ENCODE results near the gene CRACDL.

Gene CRACDL

GRCh38 chr2:98897746-98898145, 38.3 kb downstream of the CRACDL start:
- no peaks in the 10 kb centered on the region for H3K27me3 ChIP-seq (ENCODE audit: control insufficient read depth in 1 of 2, insufficient read depth in 2 of 2, low read length in 2 of 2)
- H3K27ac ChIP-seq (ENCODE audit: low read depth, low read length) = no peak overlapping the region
- H3K9me3 ChIP-seq (ENCODE audit: control insufficient read depth in 1 of 2, low read length in 2 of 2) = no peaks in the 10 kb centered on the region
- H3K9ac ChIP-seq (ENCODE audit: low read depth in 1 of 2, low read length in 2 of 2) = no peak overlapping the region
- no peaks in the 10 kb centered on the region for H3K36me3 ChIP-seq (ENCODE audit: control insufficient read depth in 1 of 2, insufficient read depth in 2 of 2, low read length in 2 of 2)
- H3K4me1 ChIP-seq (ENCODE audit: control insufficient read depth in 1 of 2, insufficient read depth in 2 of 2, low read length in 2 of 2) = no peaks in the 10 kb centered on the region
- no peak overlapping the region for H3K4me3 ChIP-seq (ENCODE audit: low read depth in 1 of 2, low read length in 2 of 2)

- Histone ChIP-seq H3K27me3 (ENCODE audit: control insufficient read depth in 1 of 2, insufficient read depth in 2 of 2, low read length in 2 of 2) (no peaks in the 10 kb centered on the region), H3K27ac (ENCODE audit: low read depth, low read length) (no peak overlapping the region), H3K4me1 (ENCODE audit: control insufficient read depth in 1 of 2, insufficient read depth in 2 of 2, low read length in 2 of 2) (no peaks in the 10 kb centered on the region), H3K9ac (ENCODE audit: low read depth in 1 of 2, low read length in 2 of 2) (no peak overlapping the region), H3K36me3 (ENCODE audit: control insufficient read depth in 1 of 2, insufficient read depth in 2 of 2, low read length in 2 of 2) (no peaks in the 10 kb centered on the region), H3K4me3 (ENCODE audit: low read depth in 1 of 2, low read length in 2 of 2) (no peak overlapping the region), H3K9me3 (ENCODE audit: control insufficient read depth in 1 of 2, low read length in 2 of 2) (no peaks in the 10 kb centered on the region)
Observed at GRCh38 chr2:98896944-98897343, 39.1 kb downstream of the CRACDL start.

- no peak overlapping the region for H3K4me3 ChIP-seq (ENCODE audit: low read depth in 1 of 2, low read length in 2 of 2)
- no peaks in the 10 kb centered on the region for H3K4me1 ChIP-seq (ENCODE audit: control insufficient read depth in 1 of 2, insufficient read depth in 2 of 2, low read length in 2 of 2)
- no peak overlapping the region for H3K9ac ChIP-seq (ENCODE audit: low read depth in 1 of 2, low read length in 2 of 2)
- no peaks in the 10 kb centered on the region for H3K9me3 ChIP-seq (ENCODE audit: control insufficient read depth in 1 of 2, low read length in 2 of 2)
- no peak overlapping the region for H3K27ac ChIP-seq (ENCODE audit: low read depth, low read length)
- no peaks in the 10 kb centered on the region for H3K36me3 ChIP-seq (ENCODE audit: control insufficient read depth in 1 of 2, insufficient read depth in 2 of 2, low read length in 2 of 2)
- H3K27me3 ChIP-seq (ENCODE audit: control insufficient read depth in 1 of 2, insufficient read depth in 2 of 2, low read length in 2 of 2) = no peaks in the 10 kb centered on the region
Observed at GRCh38 chr2:98896416-98896815, 39.6 kb downstream of the CRACDL start.

GRCh38 chr2:98895901-98896300, 40.1 kb downstream of the CRACDL start:
- no peak overlapping the region for H3K9ac ChIP-seq (ENCODE audit: low read depth in 1 of 2, low read length in 2 of 2)
- no peaks in the 10 kb centered on the region for H3K36me3 ChIP-seq (ENCODE audit: control insufficient read depth in 1 of 2, insufficient read depth in 2 of 2, low read length in 2 of 2)
- no peaks in the 10 kb centered on the region for H3K27me3 ChIP-seq (ENCODE audit: control insufficient read depth in 1 of 2, insufficient read depth in 2 of 2, low read length in 2 of 2)
- no peaks in the 10 kb centered on the region for H3K4me1 ChIP-seq (ENCODE audit: control insufficient read depth in 1 of 2, insufficient read depth in 2 of 2, low read length in 2 of 2)
- no peaks in the 10 kb centered on the region for H3K9me3 ChIP-seq (ENCODE audit: control insufficient read depth in 1 of 2, low read length in 2 of 2)
- no peak overlapping the region for H3K27ac ChIP-seq (ENCODE audit: low read depth, low read length)
- no peak overlapping the region for H3K4me3 ChIP-seq (ENCODE audit: low read depth in 1 of 2, low read length in 2 of 2)

GRCh38 chr2:98895221-98895620, 40.8 kb downstream of the CRACDL start:
- no peaks in the 10 kb centered on the region for H3K36me3 ChIP-seq (ENCODE audit: control insufficient read depth in 1 of 2, insufficient read depth in 2 of 2, low read length in 2 of 2)
- H3K9me3 ChIP-seq (ENCODE audit: control insufficient read depth in 1 of 2, low read length in 2 of 2) = no peaks in the 10 kb centered on the region
- H3K27ac ChIP-seq (ENCODE audit: low read depth, low read length) = no peak overlapping the region
- H3K9ac ChIP-seq (ENCODE audit: low read depth in 1 of 2, low read length in 2 of 2) = no peak overlapping the region
- no peaks in the 10 kb centered on the region for H3K4me1 ChIP-seq (ENCODE audit: control insufficient read depth in 1 of 2, insufficient read depth in 2 of 2, low read length in 2 of 2)
- H3K4me3 ChIP-seq (ENCODE audit: low read depth in 1 of 2, low read length in 2 of 2) = no peak overlapping the region
- no peaks in the 10 kb centered on the region for H3K27me3 ChIP-seq (ENCODE audit: control insufficient read depth in 1 of 2, insufficient read depth in 2 of 2, low read length in 2 of 2)

- Histone ChIP-seq H3K9ac (ENCODE audit: low read depth in 1 of 2, low read length in 2 of 2) (no peak overlapping the region), H3K4me3 (ENCODE audit: low read depth in 1 of 2, low read length in 2 of 2) (no peak overlapping the region), H3K36me3 (ENCODE audit: control insufficient read depth in 1 of 2, insufficient read depth in 2 of 2, low read length in 2 of 2) (no peaks in the 10 kb centered on the region), H3K27ac (ENCODE audit: low read depth, low read length) (no peak overlapping the region), H3K9me3 (ENCODE audit: control insufficient read depth in 1 of 2, low read length in 2 of 2) (no peaks in the 10 kb centered on the region), H3K27me3 (ENCODE audit: control insufficient read depth in 1 of 2, insufficient read depth in 2 of 2, low read length in 2 of 2) (no peaks in the 10 kb centered on the region), H3K4me1 (ENCODE audit: control insufficient read depth in 1 of 2, insufficient read depth in 2 of 2, low read length in 2 of 2) (no peaks in the 10 kb centered on the region)
Observed at GRCh38 chr2:98894331-98895000, 41.6 kb downstream of the CRACDL start.

GRCh38 chr2:98893911-98894321, 42.1 kb downstream of the CRACDL start:
- H3K4me1 ChIP-seq (ENCODE audit: control insufficient read depth in 1 of 2, insufficient read depth in 2 of 2, low read length in 2 of 2) = no peaks in the 10 kb centered on the region
- no peaks in the 10 kb centered on the region for H3K27me3 ChIP-seq (ENCODE audit: control insufficient read depth in 1 of 2, insufficient read depth in 2 of 2, low read length in 2 of 2)
- H3K36me3 ChIP-seq (ENCODE audit: control insufficient read depth in 1 of 2, insufficient read depth in 2 of 2, low read length in 2 of 2) = no peaks in the 10 kb centered on the region
- no peak overlapping the region for H3K9ac ChIP-seq (ENCODE audit: low read depth in 1 of 2, low read length in 2 of 2)
- no peak overlapping the region for H3K27ac ChIP-seq (ENCODE audit: low read depth, low read length)
- H3K4me3 ChIP-seq (ENCODE audit: low read depth in 1 of 2, low read length in 2 of 2) = no peak overlapping the region
- H3K9me3 ChIP-seq (ENCODE audit: control insufficient read depth in 1 of 2, low read length in 2 of 2) = no peaks in the 10 kb centered on the region

GRCh38 chr2:98892871-98893270, 43.2 kb downstream of the CRACDL start:
- peaks cover 1% of the 10 kb centered on the region in 2 donors for H3K9me3 ChIP-seq (ENCODE audit: control insufficient read depth in 1 of 2, low read length in 2 of 2)
- no peaks in the 10 kb centered on the region for H3K27me3 ChIP-seq (ENCODE audit: control insufficient read depth in 1 of 2, insufficient read depth in 2 of 2, low read length in 2 of 2)
- H3K27ac ChIP-seq (ENCODE audit: low read depth, low read length) = no peak overlapping the region
- H3K4me3 ChIP-seq (ENCODE audit: low read depth in 1 of 2, low read length in 2 of 2) = no peak overlapping the region
- no peak overlapping the region for H3K9ac ChIP-seq (ENCODE audit: low read depth in 1 of 2, low read length in 2 of 2)
- H3K36me3 ChIP-seq (ENCODE audit: control insufficient read depth in 1 of 2, insufficient read depth in 2 of 2, low read length in 2 of 2) = no peaks in the 10 kb centered on the region
- H3K4me1 ChIP-seq (ENCODE audit: control insufficient read depth in 1 of 2, insufficient read depth in 2 of 2, low read length in 2 of 2) = no peaks in the 10 kb centered on the region

- Histone ChIP-seq H3K27ac (ENCODE audit: low read depth, low read length) (no peak overlapping the region), H3K27me3 (ENCODE audit: control insufficient read depth in 1 of 2, insufficient read depth in 2 of 2, low read length in 2 of 2) (no peaks in the 10 kb centered on the region), H3K4me1 (ENCODE audit: control insufficient read depth in 1 of 2, insufficient read depth in 2 of 2, low read length in 2 of 2) (no peaks in the 10 kb centered on the region), H3K4me3 (ENCODE audit: low read depth in 1 of 2, low read length in 2 of 2) (no peak overlapping the region), H3K9ac (ENCODE audit: low read depth in 1 of 2, low read length in 2 of 2) (no peak overlapping the region), H3K9me3 (ENCODE audit: control insufficient read depth in 1 of 2, low read length in 2 of 2) (peaks cover 9 to 11% of the 10 kb centered on the region in 2 donors), H3K36me3 (ENCODE audit: control insufficient read depth in 1 of 2, insufficient read depth in 2 of 2, low read length in 2 of 2) (no peaks in the 10 kb centered on the region)
Observed at GRCh38 chr2:98891591-98891990, 44.4 kb downstream of the CRACDL start.

GRCh38 chr2:98886066-98886554, 49.9 kb downstream of the CRACDL start:
- no peaks in the 10 kb centered on the region for H3K4me1 ChIP-seq (ENCODE audit: control insufficient read depth in 1 of 2, insufficient read depth in 2 of 2, low read length in 2 of 2)
- H3K9ac ChIP-seq (ENCODE audit: low read depth in 1 of 2, low read length in 2 of 2) = no peak overlapping the region
- no peaks in the 10 kb centered on the region for H3K27me3 ChIP-seq (ENCODE audit: control insufficient read depth in 1 of 2, insufficient read depth in 2 of 2, low read length in 2 of 2)

More at GRCh38 chr2:98886066-98886554, 49.9 kb downstream of the CRACDL start:
- Histone ChIP-seq H3K4me3 (ENCODE audit: low read depth in 1 of 2, low read length in 2 of 2) (no peak overlapping the region), H3K27ac (ENCODE audit: low read depth, low read length) (no peak overlapping the region), H3K36me3 (ENCODE audit: control insufficient read depth in 1 of 2, insufficient read depth in 2 of 2, low read length in 2 of 2) (no peaks in the 10 kb centered on the region), H3K9me3 (ENCODE audit: control insufficient read depth in 1 of 2, low read length in 2 of 2) (peaks cover 15 to 18% of the 10 kb centered on the region in 2 donors)
